ENCODE results near the gene U2SURP. TPM values are rescaled to one million over a fixed set of nuclear protein-coding genes. Genes with fewer than 3 reads are reported as not detected.

Gene U2SURP
- total RNA-seq, 1 donor from 2014 or later, result 75.8 TPM

DNA sequence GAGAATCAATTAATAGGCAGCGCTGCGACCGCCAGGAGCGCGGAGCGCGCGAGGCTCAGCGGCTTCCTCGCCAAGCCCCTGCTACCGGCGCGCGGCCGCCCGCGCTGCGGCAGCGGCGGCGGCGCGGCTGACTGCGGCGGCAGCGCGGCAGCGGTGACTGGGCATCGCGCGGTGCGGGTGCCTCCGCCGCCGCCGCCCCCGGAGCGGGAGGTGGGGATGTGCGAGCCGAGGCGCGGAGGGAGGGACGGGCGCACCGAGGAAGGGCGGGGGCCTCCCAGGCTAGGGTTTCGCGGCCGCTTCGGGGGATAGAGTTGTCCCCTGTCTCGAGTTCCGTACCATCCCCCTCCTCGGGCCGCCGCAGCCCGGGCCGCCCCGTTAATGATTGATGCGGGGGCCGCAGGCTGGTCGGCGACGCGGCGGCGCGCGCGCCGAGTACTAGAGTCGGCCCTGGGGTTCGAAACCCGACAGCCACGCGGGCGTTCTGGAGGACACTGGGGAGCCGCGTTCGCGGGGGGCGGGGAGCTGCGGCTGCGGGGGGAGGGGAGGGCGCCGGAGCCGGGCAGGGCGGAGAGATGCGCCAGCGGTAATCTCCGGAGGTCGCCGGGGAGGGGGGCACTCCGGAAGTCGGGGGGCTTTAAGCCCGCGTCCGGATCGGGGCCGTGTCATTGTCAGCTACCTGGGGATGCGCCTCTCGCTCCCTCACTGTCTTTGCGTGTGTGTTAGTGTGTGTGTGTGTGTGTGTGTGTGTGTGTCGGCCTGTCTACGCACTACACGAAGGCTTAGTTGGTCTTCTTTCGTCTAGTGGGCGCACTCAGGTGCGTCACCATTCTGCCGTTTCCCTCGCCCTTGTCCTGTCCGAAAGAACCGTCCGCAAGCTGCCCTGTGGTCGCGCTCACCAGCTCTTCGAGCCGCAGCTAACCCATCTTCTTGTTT lies 37.6 kb upstream of the U2SURP start, which contains the start of gene PAQR9:
Gene PAQR9, minus strand, starts transcription at position 159 of the 933 bp plus-strand sequence. CDS start 338 bp downstream, outside the sequence.
- DNase-seq, result peak; percentile 60
- H3K27me3 ChIP-seq, result peaks cover 60% of the 10 kb centered on the region

DNA sequence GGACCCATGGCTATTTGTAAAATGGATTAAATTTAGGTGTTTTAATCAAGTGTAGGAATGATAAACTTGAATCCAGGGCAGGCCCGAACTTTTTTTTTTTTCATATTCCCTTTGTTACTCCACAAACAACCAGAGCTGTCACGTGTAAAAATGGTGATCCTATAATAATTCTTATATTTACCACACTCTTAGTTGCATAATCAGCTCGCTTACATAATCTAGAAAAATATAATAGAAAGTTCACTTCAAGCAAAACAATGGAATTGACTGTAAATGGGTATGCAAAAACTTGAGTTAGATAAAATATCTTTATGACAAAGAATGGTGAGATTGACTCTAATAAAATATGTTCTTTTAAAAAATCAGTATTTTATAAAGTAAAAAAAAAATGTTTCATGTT lies 35.8 kb upstream of the U2SURP start:
- no peak for ATAC-seq
- no peak for DNase-seq
- Histone ChIP-seq H3K9me3 (no peaks in the 10 kb centered on the region), H3K27ac (no peak overlapping the region), H3K4me1 (no peaks in the 10 kb centered on the region), H3K4me3 (no peak overlapping the region), H3K27me3 (peaks cover 45% of the 10 kb centered on the region), H3K36me3 (no peaks in the 10 kb centered on the region)
- TF ChIP-seq, protein P1, sequence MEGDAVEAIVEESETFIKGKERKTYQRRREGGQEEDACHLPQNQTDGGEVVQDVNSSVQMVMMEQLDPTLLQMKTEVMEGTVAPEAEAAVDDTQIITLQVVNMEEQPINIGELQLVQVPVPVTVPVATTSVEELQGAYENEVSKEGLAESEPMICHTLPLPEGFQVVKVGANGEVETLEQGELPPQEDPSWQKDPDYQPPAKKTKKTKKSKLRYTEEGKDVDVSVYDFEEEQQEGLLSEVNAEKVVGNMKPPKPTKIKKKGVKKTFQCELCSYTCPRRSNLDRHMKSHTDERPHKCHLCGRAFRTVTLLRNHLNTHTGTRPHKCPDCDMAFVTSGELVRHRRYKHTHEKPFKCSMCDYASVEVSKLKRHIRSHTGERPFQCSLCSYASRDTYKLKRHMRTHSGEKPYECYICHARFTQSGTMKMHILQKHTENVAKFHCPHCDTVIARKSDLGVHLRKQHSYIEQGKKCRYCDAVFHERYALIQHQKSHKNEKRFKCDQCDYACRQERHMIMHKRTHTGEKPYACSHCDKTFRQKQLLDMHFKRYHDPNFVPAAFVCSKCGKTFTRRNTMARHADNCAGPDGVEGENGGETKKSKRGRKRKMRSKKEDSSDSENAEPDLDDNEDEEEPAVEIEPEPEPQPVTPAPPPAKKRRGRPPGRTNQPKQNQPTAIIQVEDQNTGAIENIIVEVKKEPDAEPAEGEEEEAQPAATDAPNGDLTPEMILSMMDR (IDR thresholded peaks at IDR 0.05), result no peak
- intact Hi-C loops (cut with DNase I), result no loop called here

More for the DNA sequence above, 37.6 kb upstream of the U2SURP start, which contains the start of gene PAQR9:
- TF ChIP-seq, protein P1 (IDR thresholded peaks at IDR 0.05), result no peak
- H3K27ac ChIP-seq, result no peak within 1 kb of the TSS
- H3K9me3 ChIP-seq, result no peaks in the 10 kb centered on the region
- peak; percentile 57 for ATAC-seq
- H3K4me1 ChIP-seq, result no peaks in the 10 kb centered on the region
- intact Hi-C loops (cut with DNase I), result no loop called here
- no peaks in the 10 kb centered on the region for H3K36me3 ChIP-seq
- peak within 1 kb of the TSS; percentile 49 for H3K4me3 ChIP-seq

DNA sequence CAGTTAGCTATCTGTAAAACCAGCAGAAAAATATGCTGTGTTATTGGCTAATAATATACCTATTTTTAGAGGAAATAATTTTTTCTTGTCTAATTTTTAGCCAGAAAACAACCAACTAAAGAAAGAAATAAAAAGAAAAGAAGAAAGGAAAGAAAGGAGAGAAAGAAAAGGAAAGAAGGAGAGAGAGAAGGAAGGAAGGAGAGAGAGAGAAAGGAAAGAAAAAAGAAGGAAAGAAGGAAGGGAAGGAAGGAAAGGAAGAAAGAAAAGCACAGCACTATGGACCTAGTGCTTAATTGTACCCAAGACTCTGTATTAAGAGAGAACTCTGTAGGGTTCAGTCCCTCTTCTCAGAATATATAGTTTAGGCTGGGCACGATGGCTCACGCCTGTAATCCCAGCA lies 34.6 kb upstream of the U2SURP start:
- intact Hi-C loops (cut with DNase I), result no loop called here
- DNase-seq (no peak), ATAC-seq (no peak)
- H3K27me3 ChIP-seq, result peaks cover 39% of the 10 kb centered on the region
- no peaks in the 10 kb centered on the region for H3K9me3 ChIP-seq
- H3K4me3 ChIP-seq, result no peak overlapping the region
- H3K36me3 ChIP-seq, result no peaks in the 10 kb centered on the region
- H3K4me1 ChIP-seq, result no peaks in the 10 kb centered on the region
- no peak overlapping the region for H3K27ac ChIP-seq
- TF ChIP-seq, protein P1 (IDR thresholded peaks at IDR 0.05), result no peak

DNA sequence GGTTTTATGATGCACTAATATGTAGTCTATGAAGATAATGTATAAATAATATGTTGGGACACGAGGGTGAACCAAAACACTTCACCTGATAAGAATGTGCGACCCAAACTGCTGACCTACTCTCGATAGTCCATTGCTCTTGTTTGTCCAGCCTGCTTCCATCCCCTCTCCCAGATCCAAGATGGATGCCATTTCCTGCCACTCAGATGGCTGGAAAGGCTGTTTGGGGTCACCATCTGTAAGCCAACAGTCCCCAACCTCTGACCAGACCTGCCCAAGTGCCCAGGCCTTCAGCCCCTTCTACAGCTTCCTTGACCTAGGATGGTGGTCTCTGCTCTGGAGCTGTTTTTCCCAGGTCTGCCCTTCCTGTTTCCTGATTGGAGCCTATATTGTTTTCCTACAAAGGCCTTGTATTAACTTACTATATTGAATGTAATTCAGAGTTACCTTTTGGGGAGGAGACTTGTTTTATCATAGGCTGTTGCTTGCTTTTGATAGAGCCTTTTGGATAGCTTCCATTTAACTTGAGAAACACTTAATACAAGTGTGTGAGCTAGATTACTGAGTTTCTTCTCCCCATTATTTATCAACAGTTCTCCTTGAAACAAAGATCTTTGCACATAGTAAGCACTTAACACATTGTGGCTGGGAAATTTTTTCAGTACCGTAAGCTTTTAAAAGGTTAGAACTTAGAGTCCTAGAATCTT lies 32.9 kb upstream of the U2SURP start:
- peaks cover 23% of the 10 kb centered on the region for H3K27me3 ChIP-seq
- H3K27ac ChIP-seq, result no peak overlapping the region
- ATAC-seq (no peak), DNase-seq (no peak)
- no peaks in the 10 kb centered on the region for H3K9me3 ChIP-seq
- no peaks in the 10 kb centered on the region for H3K36me3 ChIP-seq
- TF ChIP-seq, protein P1 (IDR thresholded peaks at IDR 0.05), result no peak
- H3K4me3 ChIP-seq, result no peak overlapping the region
- intact Hi-C loops (cut with DNase I), result no loop called here
- no peaks in the 10 kb centered on the region for H3K4me1 ChIP-seq

DNA sequence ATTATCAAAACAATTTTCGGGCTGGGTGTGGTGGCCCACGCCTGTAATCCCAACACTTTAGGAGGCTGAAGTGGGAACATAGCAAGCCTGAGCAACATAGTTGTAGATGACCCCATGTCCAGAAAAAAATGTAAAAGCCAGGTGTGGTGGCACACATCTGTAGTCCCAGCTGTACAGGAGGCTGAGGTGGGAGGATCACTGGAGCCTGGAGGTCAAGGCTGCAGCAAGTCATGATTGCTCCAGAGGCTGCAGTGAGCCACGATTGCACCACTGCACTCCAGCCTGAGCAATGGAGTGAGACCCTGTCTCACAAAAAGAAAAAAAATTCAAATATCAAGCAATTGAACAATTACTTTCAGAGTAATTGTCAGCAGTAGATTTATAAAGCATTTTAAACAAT lies 29.9 kb upstream of the U2SURP start:
- TF ChIP-seq, protein P1 (IDR thresholded peaks at IDR 0.05), result no peak
- no peaks in the 10 kb centered on the region for H3K4me1 ChIP-seq
- H3K27me3 ChIP-seq, result peaks cover 3% of the 10 kb centered on the region
- no peak for DNase-seq
- H3K9me3 ChIP-seq, result no peaks in the 10 kb centered on the region
- no peaks in the 10 kb centered on the region for H3K36me3 ChIP-seq
- no peak overlapping the region for H3K27ac ChIP-seq
- no peak overlapping the region for H3K4me3 ChIP-seq
- ATAC-seq, result no peak
- intact Hi-C loops (cut with DNase I), result no loop called here

All from upper lobe of right lung (tissue), 1 donor.